RCC 7860 (cell line): ENCODE results near the gene TTC36.
"Not testable (repeated sequence)": the region's sequence is repeated elsewhere in the genome, so short reads cannot be mapped to it uniquely, and the experiment has no call there.

Experiments
- DNase-seq: peaks from one replicate; pipeline ENCODE4 v3.0.0-alpha.2; 2015; ENCODE audit warnings: low spot score
- FAIRE-seq: peaks from 2 replicates; lab custom pipeline; 2012; peaks lifted over from hg19 to GRCh38; lab: Jason Lieb, UNC

Gene TTC36

DNA sequence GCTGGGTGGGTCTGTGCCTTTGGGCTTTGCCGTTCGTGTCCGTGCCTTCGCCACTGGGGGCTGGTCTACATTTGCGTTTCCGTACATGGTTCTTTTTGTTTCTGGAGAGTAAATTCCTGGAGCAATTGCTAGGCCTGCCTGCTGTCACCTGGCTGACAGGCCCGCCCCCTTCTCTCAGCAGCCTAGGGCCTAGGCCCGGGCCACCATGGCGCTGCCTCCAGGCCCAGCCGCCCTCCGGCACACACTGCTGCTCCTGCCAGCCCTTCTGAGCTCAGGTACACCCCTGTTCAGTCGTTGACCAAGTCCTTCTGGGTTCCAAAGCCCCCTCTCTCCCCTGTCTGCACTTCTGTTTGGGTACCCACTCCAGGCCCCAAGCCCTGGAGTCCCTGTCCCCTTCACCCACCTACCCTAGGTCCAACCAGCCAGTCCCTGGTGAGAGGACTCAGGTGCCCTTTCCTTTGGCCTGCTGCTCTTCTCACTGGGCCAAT, 4.4 kb downstream of the TTC36 start:
- FAIRE-seq, result no peak

DNA sequence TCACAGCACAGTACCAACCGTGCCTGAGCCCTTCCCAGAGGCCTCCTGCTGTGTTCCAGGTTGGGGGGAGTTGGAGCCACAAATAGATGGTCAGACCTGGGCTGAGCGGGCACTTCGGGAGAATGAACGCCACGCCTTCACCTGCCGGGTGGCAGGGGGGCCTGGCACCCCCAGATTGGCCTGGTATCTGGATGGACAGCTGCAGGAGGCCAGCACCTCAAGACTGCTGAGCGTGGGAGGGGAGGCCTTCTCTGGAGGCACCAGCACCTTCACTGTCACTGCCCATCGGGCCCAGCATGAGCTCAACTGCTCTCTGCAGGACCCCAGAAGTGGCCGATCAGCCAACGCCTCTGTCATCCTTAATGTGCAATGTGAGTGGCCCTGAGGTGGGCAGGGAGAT, 4.8 kb downstream of the TTC36 start:
- FAIRE-seq (no peak), DNase-seq (no peak)

More for the DNA sequence above, 4.4 kb downstream of the TTC36 start:
- no peak for DNase-seq

DNA sequence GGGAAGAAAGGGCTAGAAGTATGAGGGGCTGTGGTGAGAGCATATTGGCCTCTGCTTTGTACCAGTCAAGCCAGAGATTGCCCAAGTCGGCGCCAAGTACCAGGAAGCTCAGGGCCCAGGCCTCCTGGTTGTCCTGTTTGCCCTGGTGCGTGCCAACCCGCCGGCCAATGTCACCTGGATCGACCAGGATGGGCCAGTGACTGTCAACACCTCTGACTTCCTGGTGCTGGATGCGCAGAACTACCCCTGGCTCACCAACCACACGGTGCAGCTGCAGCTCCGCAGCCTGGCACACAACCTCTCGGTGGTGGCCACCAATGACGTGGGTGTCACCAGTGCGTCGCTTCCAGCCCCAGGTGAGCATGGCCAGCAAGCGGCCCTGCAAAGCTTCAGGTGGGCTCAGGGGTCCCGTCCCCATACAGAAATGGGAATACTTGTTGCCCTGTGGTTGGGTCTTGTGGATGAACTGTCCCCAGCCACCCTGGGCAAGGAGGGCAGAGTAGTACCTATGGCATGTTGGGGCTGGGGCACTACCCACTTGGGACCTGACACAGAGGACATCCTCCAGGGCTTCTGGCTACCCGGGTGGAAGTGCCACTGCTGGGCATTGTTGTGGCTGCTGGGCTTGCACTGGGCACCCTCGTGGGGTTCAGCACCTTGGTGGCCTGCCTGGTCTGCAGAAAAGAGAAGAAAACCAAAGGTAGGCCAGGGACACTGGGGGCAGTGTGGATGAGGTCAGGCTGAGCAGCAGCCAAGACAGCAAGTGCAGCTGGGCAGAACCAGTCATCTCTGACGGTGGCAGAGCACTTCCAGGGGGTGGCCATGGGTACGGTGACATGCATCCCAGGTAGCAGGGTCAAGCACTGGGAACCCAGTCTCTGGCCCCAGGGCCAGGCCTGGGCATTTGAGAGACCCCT, 5.8 kb downstream of the TTC36 start:
- FAIRE-seq (no peak), DNase-seq (no peak)

DNA sequence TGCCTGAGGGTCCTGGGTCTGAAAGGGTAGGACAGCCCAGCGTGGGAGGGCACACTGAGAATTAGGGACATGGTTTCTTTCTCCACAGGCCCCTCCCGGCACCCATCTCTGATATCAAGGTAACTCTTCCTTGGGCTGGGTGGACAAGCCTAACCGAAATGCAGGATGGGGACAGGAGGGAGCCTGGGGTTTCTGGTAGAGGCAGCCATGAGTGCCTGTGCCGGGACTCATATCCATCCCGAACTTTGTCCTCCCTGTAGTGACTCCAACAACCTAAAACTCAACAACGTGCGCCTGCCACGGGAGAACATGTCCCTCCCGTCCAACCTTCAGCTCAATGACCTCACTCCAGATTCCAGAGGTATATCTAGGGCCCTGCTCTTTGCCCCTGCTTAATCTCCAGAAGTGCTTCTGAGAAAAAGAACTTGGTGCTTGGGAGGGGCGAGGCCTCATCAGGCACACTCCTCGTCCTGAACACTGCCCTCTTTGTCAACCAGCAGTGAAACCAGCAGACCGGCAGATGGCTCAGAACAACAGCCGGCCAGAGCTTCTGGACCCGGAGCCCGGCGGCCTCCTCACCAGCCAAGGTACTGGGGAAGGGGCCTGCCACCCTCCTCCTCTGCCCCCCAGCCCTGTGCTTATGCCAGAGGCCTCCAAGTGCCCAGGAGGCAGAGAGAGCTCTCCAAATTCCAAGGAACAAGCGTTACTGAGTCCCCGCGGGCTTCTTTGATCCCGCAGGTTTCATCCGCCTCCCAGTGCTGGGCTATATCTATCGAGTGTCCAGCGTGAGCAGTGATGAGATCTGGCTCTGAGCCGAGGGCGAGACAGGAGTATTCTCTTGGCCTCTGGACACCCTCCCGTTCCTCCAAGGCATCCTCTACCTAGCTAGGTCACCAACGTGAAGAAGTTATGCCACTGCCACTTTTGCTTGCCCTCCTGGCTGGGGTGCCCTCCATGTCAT, 6.8 kb downstream of the TTC36 start:
- no peak for FAIRE-seq

DNA sequence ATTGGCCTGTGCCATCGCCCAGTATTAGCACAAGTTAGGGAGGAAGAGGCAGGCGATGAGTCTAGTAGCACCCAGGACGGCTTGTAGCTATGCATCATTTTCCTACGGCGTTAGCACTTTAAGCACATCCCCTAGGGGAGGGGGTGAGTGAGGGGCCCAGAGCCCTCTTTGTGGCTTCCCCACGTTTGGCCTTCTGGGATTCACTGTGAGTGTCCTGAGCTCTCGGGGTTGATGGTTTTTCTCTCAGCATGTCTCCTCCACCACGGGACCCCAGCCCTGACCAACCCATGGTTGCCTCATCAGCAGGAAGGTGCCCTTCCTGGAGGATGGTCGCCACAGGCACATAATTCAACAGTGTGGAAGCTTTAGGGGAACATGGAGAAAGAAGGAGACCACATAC, 8.0 kb downstream of the TTC36 start:
- FAIRE-seq (no peak), DNase-seq (no peak)

More for the DNA sequence above, 6.8 kb downstream of the TTC36 start:
- DNase-seq, result no peak

DNA sequence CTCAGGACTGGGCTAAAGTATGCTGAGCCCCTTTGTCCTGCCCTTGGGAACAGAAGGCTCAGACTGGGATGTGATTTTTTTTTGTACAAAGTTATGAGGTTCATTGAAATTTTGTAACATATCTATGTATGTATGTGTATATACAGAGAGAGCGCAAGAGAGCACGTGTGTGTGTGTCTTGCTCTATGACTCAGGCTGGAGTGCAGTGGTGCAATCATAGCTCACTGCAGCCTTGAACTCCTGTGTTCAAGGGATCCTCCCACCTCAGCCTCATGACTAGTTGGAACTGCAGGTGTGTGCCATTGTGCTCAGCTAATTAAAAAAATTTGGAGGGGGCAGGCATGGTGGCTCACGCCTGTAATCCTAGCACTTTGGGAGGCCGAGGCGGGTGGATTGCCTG, 9.5 kb downstream of the TTC36 start:
- FAIRE-seq (no peak), DNase-seq (no peak)

DNA sequence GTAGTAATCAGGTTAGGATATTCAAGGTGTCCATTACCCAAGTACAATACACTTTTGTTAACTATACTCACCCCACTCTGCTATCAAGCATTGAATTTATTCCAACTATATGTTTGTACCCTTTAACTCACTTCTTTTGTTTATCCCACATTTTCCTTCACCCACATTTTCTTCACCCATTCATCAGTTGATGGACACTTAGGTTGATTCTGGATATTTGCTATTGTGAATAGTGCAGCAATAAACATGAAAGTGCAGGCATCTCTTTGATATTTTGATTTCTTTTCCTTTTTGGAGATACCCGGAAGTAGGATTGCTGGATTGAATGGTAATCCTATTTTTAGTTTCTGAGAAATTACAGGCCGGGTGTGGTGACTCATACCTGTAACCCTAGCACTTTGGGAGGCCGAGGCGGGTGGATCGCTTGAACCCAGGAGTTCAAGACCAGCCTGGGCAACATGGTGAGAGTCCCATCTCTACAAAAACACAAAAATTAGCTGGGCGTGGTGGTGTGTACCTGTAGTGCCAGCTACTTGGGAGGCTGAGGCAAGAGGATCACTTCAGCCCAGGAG, 10.2 kb downstream of the TTC36 start:
- no peak for DNase-seq
- FAIRE-seq, result no peak

DNA sequence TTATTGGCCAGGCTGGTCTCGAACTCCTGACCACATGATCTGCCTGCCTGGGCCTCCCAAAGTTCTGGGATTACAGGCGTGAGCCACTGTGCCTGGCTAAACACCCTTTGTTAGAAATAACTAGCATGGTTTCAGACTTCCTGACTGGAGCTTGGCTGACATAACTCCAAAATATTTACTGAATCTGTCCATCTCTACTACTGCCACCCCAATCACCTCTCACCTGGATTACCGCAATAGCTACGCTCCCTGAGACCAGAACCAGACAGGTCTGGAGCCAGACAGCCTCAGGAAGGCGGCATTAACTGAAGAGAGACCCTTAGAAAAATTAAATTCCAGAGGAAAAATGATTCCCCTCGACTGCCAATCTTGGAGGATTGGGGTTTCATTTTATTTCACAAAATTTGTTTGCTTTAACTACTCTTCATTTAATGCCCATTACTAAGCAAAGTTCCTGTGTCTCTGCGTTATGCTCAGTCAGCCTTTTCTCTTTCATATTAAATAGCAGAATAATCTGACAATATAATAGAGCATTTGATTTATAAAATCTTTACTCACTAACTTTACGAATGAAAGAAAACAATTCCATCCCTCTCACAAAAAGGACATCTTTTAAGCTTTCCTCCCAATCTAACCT, 16.9 kb downstream of the TTC36 start:
- no peak for FAIRE-seq

DNA sequence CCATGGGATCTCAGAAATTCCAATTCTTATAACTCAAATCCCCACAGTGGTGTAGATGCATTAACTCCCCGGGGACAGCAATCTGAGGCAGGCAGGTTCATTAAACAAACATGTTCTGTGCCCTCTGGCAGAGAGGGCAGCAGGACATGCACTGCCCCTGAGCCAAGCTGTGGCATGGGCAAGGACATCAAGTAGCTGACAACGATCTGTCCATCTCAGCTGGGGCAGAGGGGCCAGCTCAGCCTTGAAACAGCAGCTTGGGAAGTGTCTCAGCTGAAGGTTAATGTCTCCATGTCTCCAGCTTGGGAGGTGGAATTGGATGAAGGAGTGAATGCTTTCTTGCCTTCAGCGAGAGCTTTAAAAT, 17.4 kb downstream of the TTC36 start:
- DNase-seq (no peak), FAIRE-seq (no peak)

More for the DNA sequence above, 16.9 kb downstream of the TTC36 start:
- DNase-seq, result no peak

DNA sequence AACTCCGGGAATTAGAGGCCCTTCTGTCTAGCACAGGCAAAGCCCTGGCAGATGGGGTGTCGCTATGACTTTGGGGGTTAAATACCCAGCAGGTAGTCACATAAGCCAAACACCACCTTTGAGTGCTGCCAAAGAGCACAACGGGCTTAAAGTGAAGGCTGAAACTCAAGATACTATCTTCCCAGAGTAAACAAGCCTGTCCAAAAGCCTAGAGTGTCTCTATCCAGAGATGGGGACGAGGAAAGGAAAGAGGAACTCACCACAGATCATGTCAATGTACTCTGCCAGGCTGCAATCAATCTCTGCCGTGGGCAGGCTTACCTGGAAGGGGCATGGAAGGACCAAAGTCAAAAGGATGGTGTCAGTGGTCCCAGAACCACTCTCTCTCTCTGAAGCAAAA, 18.3 kb downstream of the TTC36 start:
- FAIRE-seq, result no peak
- no peak for DNase-seq

DNA sequence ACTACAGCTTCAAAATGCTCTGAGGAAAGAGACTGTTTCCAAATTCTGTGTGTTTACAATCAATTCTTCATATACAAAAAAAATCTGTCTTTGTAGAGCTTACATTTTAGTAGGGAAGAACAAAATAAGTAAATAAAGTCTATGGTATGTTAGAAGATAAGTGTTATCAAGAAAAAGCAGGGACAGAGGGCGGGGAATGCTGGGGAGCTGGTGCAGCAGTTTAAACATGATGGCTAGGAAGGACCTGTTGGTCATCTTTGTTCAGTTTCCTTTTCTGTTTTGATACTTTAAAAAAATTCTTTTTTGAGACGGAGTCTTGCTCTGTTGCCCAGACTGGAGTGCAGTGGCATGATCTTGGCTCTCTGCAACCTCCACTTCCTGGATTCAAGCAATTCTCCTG, 19.9 kb downstream of the TTC36 start:
- no peak for FAIRE-seq
- DNase-seq, result no peak

DNA sequence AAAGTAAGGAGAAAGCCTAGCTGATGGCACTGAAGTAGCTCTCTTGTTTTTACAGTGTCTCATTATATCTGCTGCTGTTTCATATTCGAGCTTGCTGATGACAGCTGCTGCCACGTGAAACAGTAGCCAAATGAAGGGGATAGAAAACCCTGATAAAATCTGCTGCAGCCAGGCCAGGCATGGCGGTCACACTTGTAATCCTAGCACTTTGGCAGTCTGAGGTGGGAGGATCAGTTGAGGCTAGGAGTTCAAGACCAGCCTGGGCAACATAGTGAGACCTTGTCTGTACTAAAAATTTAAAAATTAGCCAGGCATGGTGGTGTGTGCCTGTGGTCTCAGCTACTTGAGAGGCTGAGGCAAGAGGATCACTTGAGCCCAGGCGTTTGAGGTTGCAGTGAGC, 25.1 kb downstream of the TTC36 start:
- DNase-seq, result no peak
- no peak for FAIRE-seq

DNA sequence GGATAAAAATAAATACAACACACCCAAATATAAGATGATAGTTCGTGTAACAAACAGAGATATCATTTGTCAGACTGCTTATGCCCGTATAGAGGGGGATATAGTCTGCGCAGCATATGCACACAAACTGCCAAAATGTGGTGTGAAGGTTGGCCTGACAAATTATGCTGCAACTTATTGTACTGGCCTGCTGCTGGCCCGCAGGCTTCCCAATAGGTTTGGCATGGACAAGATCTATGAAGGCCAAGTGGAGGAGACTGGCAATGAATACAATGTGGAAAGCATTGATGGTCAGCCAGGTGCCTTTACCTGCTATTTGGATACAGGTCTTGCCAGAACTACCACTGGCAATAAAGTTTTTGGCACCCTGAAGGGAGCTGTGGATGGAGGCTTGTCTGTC, 33.5 kb downstream of the TTC36 start:
- FAIRE-seq (no peak), DNase-seq (no peak)

DNA sequence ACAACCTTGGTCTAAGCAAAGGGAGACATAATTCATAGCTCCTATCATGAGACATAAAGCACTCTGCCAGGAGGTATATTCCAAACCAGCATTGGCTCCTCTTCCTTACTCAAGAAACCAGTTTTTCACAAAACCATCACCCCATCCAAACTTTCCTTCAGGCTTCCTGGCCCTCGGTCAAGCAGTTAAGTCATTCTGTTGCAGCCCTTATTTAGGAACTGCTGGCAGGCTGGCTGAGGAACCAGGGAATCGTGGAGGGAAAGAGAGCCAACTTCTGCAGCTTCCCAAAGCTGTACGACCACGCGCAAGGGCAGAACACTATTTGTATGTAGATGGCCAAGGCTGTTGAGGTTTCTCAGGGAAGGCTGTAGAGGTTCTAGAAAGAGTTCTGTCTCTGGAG, 37.8 kb downstream of the TTC36 start:
- DNase-seq, result no peak

DNA sequence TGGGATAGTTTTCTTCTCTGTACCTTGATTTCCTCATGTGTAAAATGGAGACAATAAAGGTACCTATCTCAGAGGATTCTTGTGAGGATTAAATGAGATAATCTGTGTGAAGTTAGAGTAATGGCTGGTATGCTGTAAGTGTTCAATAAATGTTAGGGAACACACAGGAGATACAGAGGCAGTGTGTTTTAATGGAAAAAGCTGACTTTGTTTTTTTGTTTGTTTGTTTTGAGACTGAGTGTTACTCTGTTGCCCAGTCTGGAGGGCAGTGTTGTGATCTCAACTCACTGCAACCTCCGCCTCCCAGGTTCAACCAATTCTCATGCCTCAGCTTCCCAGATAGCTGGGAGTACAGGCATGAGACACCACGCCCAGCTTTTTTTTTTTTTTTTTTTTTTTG, 42.4 kb downstream of the TTC36 start:
- FAIRE-seq, result no peak
- no peak for DNase-seq

More for the DNA sequence above, 37.8 kb downstream of the TTC36 start:
- no peak for FAIRE-seq

DNA sequence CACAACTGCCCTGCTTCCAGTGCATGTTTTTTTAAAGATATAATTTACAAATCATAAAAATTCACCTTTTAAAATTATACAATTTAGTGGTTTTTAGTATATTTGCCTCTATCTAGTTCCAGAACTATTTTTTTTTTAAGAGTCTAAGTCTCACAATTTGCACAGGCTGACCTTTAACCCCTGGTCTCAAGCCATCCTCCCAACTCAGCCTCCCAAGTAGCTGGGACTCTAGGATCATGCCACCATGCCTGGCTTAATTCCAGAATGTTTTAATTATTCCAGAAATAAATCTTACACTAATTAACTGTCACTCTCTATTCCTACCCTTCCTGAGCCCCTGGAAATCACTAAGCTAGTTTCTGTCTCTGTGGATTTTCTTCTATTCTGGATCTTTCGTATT, 43.5 kb downstream of the TTC36 start:
- FAIRE-seq (no peak), DNase-seq (no peak)

DNA sequence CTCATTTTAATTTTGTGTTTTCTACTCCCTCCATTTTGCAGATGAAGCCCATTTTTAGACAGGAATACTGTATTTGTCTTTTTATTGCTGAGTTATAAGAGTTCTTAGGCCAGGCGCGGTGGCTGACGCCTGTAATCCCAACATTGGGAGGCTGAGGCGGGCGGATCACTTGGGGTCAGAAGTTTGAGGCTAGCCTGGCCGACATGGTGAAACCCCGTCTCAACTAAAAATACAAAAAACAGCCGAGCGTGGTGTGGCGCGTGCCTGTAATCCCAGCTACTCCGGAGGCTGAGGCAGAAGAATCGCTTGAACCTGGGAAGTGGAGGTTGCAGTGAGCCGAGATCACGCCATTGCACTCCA, 44.4 kb downstream of the TTC36 start:
- FAIRE-seq, DNase-seq: not testable (repeated sequence)

DNA sequence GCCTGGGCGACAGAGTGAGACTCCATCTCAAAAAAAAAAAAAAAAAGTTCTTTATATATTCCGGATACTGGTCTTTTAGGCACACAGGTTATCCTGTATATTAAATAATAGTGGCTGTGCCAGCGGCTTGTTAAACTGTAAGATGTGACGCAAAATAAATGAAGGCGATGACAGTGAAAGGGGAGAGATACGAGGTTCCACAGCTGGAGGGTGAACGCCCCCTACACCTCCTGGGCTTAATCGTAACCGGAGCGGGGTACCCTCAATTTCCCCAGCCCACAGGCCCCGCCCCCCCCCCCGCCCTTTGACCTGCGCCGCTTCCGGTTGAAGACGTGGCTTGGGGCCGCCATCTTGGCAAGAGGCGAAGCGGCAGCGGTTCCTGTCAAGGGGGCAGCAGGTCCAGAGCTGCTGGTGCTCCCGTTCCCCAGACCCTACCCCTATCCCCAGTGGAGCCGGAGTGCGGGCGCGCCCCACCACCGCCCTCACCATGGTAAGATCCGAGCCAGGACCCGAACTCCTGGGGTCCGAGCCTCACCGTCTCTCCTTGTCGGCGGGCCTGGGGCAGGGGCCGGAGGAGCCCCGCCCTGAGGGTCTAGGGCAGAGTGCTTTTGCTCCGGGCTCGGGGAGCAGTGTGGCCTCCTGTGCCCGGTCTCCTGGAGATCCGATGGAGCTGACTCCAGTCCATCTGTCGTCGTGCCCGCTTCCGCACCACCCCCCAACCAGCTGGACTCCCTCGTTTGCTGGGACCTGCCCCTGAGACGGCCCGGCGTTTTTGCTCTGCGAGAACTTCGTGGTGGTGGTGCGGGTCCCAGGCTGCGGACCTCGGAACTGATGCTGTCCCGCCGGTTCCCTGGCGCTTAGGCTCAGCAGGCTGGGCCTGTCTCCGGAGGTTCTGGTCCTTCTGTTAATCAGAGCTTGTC, 45.0 kb downstream of the TTC36 start, which contains the start of gene ARCN1:
Gene ARCN1, plus strand, starts transcription at position 349 of the 920 bp plus-strand sequence. Its CDS starts 139 bp downstream, at position 488.
- DNase-seq, result peak; percentile 32
- no peak for FAIRE-seq

DNA sequence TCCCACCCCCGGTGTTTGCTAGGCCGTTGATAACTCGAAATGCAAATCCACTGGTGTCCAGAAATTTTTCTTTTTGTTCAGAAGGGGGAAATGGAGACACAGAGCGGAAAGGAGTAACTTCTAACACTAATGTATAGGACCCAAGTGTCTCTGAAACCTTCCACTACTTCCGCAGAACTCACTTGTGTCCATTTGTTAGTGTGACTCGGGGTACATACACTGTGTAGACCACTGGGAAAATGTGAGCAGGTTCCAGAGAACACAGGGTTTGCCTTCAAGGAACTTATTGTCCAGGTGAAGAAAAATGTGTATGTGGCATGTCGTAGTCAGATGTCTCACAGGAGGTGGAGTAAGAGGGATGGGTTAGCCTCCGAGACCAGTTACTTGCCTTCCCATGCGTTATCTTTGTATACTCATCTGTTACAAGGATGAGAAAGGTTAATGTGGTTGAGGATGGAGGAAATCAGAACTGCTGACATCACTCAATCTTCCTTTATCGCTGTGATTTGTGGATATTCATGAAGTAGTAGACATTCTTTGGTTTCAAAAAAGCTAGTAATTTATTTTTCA, 45.8 kb downstream of the TTC36 start:
- no peak for FAIRE-seq
- DNase-seq, result peak; percentile 59
